Neural cell (in vitro differentiated cells): ENCODE results near the gene LAMB4.

Experiments
- CTCF ChIP-seq: fragments of 450-650 bp; IDR thresholded peaks from 2 replicates; pipeline ENCODE4 v1.5.1; 2014; ENCODE audit warnings: antibody characterized with exemption, mild to moderate bottlenecking, moderate library complexity; ENCODE audit not compliant: poor library complexity, severe bottlenecking
- EP300 ChIP-seq: fragments of 450-650 bp; conservative IDR thresholded peaks from 2 replicates; pipeline ENCODE4 v1.6.1; 2014; ENCODE audit warnings: antibody characterized with exemption, mild to moderate bottlenecking, moderate library complexity; ENCODE audit not compliant: poor library complexity, severe bottlenecking
- EZH2 ChIP-seq: fragments of 200-600, 300-800 bp; shearing (Covaris generic), sonication (generic); IDR thresholded peaks from 2 replicates; pipeline ENCODE4 v1.6.1; 2014; ENCODE audit warnings: antibody characterized with exemption, low read length, borderline replicate concordance, mild to moderate bottlenecking; ENCODE audit not compliant: insufficient read depth, poor library complexity, severe bottlenecking
- TAF1 ChIP-seq: IDR thresholded peaks from 2 replicates; pipeline ENCODE4 v1.6.1; 2012; ENCODE audit warnings: low read depth

- TF ChIP-seq CTCF: peak; percentile 61
- no peak for TF ChIP-seq EZH2
- TF ChIP-seq EP300: no peak
- no peak for TF ChIP-seq TAF1
Observed at GRCh38 chr7:108016841-108017775, 113.1 kb downstream of the LAMB4 start.
